Esophagus (tissue), 2 donors: ENCODE data around the gene TMEM63A. TPM values are rescaled to one million over a fixed set of nuclear protein-coding genes. Genes with fewer than 3 reads are reported as not detected.

ENCODE experiments used
- H3K27ac ChIP-seq, 2 donors: one replicate each; pipeline ENCODE4 v1.5.1; 2013; ENCODE audit warnings: low read depth in 2 of 2, mild to moderate bottlenecking in 2 of 2, inconsistent platforms in 1 of 2, low read length in 1 of 2, moderate library complexity in 1 of 2
- H3K27me3 ChIP-seq, 2 donors: one replicate each; pipeline ENCODE4 v1.6.1; 2013; ENCODE audit warnings: low read length in 2 of 2, control low read depth in 1 of 2, mild to moderate bottlenecking in 1 of 2; ENCODE audit not compliant: insufficient read depth in 2 of 2, control insufficient read depth in 1 of 2
- H3K36me3 ChIP-seq, 2 donors: one replicate each; pipeline ENCODE4 v1.6.1; 2013; ENCODE audit warnings: low read length in 1 of 2; ENCODE audit not compliant: control insufficient read depth in 2 of 2, insufficient read depth in 2 of 2
- H3K4me1 ChIP-seq, 2 donors: one replicate each; pipeline ENCODE4 v1.6.1; 2013; ENCODE audit warnings: low read length in 1 of 2; ENCODE audit not compliant: control insufficient read depth in 2 of 2, insufficient read depth in 2 of 2
- H3K4me3 ChIP-seq, 2 donors: one replicate each; pipeline ENCODE4 v1.5.1; 2013; ENCODE audit warnings: low read length in 2 of 2, mild to moderate bottlenecking in 2 of 2, low read depth in 1 of 2, moderate library complexity in 1 of 2
- H3K9me3 ChIP-seq, 2 donors: one replicate each; pipeline ENCODE4 v1.6.1; 2013; ENCODE audit warnings: mild to moderate bottlenecking in 2 of 2, low read depth in 1 of 2, low read length in 1 of 2, moderate library complexity in 1 of 2; ENCODE audit not compliant: control insufficient read depth in 2 of 2, insufficient read depth in 1 of 2
- WGBS, 2 donors: extraction: QIAGEN DNeasy Blood & Tissue Kit; methylation state at CpG; one replicate each; pipeline ENCODE4 v1.1.7; 2013; 5-methylcytosine and 5-hydroxymethylcytosine counted together
- polyA plus RNA-seq, 2 donors: library from polyadenylated mRNA; stranded (reverse); fragments of 200-250 nt; gene quantifications; one replicate each; pipeline ENCODE4 v1.2.3, GENCODE V29; 2013
- donor health status: healthy with polysubstance abuse.
- donor health status: Bipolar disorder and iron deficiency.

Gene TMEM63A
- polyA plus RNA-seq, 2 donors, result 11.2 to 34.9 TPM

DNA sequence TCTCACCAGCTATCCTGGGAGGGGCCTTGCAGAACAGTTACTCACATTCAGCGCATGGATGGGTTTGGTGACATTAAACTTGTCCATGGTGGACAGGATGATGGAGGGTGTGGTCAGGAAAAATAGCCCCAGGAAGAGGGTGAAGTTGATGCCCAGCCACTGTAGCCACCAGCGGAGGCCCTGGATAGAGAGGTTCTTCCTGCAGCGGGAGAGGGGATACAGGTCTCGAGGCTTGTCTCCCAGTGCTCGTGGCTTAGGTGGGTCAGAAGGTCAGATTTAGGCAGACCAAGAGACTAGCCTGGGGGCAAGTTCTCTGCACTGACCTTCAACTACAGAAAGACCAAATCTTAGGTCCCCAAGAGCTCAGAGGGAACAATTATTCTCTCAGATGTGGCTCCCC is 23.0 kb downstream of the TMEM63A start:
- Histone ChIP-seq H3K4me3 (no peak overlapping the region), H3K27me3 (no peaks in the 10 kb centered on the region), H3K9me3 (no peaks in the 10 kb centered on the region), H3K4me1 (peaks cover 2 to 4% of the 10 kb centered on the region in 2 donors), H3K27ac (no peak overlapping the region), H3K36me3 (peaks cover 19 to 41% of the 10 kb centered on the region in 2 donors)
- 94 to 96% methylated on average over 5 of the region's 5 CpGs for WGBS, 2 donors

DNA sequence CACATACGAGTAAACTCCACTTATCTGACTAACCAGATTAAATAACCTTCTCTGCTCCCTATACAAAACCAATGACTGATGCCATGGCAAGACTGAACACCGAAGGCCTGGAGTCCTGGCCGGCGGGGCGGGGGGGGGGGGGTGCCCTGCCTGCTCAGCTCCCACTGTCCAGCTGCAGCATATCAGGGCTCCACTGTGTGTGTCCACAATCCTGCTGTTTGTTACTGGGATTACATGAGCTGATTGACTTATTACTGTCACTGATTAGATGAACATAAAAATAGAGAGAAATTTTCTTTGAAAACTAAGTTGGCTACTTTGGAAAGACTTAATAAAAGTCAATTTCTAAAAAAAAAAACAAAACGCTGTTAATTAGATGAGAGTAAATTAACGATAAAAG is 24.9 kb downstream of the TMEM63A start:
- Histone ChIP-seq H3K4me3 (no peak overlapping the region), H3K27me3 (no peaks in the 10 kb centered on the region), H3K4me1 (peaks cover 1 to 4% of the 10 kb centered on the region in 2 donors), H3K36me3 (peaks cover 18 to 48% of the 10 kb centered on the region in 2 donors), H3K9me3 (no peaks in the 10 kb centered on the region), H3K27ac (no peak overlapping the region)
- 53 to 61% methylated on average over 7 of the region's 7 CpGs for WGBS, 2 donors

DNA sequence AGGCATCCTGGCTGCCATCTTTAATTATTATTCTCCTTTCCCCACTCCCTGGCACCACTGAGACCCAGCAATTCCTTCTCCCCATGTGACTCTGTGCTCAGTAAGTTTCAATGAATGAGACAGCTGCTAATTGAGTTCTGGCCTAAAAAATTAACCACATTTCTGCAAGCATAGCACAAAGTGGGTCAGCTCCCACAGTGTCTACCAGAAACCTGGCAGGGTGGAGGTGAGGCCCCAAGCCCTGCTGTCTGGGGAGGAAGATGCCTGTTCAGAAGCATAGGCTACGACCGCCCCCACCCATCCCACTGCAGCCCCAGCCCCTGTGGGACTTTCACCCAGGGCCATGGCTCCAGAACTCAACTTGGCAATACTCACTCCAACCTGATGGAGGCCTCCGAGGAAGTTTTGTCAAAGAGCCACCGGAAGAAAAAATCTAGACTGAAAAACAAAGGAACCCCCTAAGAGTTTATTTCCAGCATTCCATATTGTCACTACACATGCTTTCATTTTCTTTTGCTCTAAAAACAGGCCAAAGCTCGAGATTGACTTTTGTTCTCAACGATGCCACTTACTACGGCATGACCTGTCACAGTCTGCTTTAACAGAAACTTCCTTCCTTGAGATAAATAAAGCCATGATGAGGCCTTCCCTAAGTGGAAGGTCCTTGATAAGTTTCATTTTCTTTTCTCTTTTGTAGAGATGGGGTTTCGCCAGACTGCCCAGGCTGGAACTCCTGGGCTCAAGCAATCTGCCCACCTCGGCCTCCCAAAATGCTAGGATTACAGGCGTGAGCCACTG is 26.5 kb downstream of the TMEM63A start:
- Histone ChIP-seq H3K27me3 (no peaks in the 10 kb centered on the region), H3K27ac (no peak overlapping the region), H3K4me1 (peaks cover 0 to 4% of the 10 kb centered on the region in 2 donors), H3K4me3 (no peak overlapping the region), H3K9me3 (no peaks in the 10 kb centered on the region), H3K36me3 (peaks cover 11 to 32% of the 10 kb centered on the region in 2 donors)
- WGBS, 2 donors, result 66 to 83% methylated on average over 10 of the region's 10 CpGs

DNA sequence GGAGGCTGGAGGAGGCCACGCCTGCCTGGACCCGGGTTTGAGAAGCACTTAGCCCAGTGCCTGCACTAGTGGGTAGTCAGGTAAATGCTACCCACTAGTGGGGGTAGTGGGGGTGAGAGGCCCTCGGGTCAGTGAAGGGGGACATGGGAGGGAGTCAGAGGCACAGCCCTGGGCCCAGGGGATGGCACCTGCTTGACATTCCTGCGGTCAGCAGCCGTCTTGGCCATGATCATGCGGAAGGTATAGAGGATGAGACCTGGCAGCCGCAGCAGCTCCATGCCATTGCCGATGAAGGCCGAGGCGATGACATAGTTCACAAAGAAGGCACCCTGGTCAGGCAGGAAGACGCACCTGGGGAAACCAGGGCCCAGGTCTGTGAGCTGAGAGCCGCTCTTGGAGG is 28.7 kb downstream of the TMEM63A start:
- Histone ChIP-seq H3K27ac (no peak overlapping the region), H3K4me1 (peaks cover 0 to 2% of the 10 kb centered on the region in 2 donors), H3K4me3 (no peak overlapping the region), H3K36me3 (peaks cover 0 to 28% of the 10 kb centered on the region in 2 donors), H3K27me3 (no peaks in the 10 kb centered on the region), H3K9me3 (no peaks in the 10 kb centered on the region)
- 88 to 92% methylated on average over 12 of the region's 12 CpGs for WGBS, 2 donors

DNA sequence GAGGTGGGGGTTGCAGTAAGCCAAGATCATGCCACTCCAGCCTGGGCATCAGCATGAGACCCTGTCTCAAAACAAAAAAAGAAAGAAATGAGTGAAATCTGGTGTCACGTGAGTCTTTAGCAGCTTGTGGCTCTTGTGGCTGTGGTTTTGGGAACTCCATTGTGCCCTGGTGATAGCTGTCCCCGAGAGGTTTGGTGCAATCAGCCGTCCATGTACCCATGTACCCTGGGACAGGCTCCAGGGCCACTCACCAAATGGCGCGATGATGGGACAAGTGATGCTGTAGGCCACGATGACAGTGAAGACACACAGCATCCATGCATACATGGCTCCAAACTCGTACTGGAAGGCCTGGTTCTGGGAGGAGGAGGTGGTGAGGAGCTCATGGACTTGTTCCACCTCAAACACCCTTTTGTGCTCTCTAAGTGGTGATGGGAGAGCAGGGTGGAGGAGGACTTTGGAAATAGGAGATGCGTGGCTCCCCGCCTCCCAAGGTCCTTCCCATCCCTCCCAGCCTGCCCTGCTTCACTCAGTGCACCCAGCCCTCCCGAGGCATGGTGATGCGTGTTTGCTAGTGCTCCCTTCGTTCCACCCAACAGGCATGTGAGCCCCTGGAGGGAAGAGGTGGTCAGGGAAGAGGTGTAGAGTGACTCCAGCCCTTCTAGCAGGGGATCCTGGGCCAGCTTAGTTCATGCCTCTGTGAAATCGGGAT is 29.6 kb downstream of the TMEM63A start:
- 91 to 92% methylated on average over 13 of the region's 13 CpGs for WGBS, 2 donors
- Histone ChIP-seq H3K36me3 (peaks cover 0 to 34% of the 10 kb centered on the region in 2 donors), H3K4me1 (peaks cover 0 to 2% of the 10 kb centered on the region in 2 donors), H3K27me3 (no peaks in the 10 kb centered on the region), H3K4me3 (no peak overlapping the region), H3K9me3 (no peaks in the 10 kb centered on the region), H3K27ac (no peak overlapping the region)

DNA sequence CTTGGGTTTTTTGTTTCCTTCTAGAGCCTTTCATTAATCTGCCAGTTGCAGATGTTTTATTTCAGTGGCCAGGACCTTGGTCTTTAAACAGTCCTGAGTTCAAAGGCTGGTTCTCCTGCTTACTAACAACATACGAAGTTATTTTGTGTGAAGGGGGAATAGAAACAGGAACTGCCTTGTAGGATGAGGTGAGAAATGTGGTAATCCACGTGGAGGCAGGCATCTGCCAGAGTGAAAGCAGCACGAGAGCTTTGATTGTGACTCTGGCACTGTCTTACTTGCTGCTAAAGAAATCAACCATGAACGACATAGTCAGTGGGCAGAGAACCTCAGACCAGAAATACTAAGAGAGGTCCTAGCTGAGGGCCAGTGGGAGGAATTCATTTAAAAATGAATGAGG is 30.4 kb downstream of the TMEM63A start:
- H3K4me1 ChIP-seq, result no peaks in the 10 kb centered on the region
- H3K27me3 ChIP-seq, result no peaks in the 10 kb centered on the region
- H3K4me3 ChIP-seq, result no peak overlapping the region
- peaks cover 0 to 37% of the 10 kb centered on the region in 2 donors for H3K36me3 ChIP-seq
- WGBS, 2 donors, result 36 to 48% methylated on average over 4 of the region's 4 CpGs
- H3K9me3 ChIP-seq, result no peaks in the 10 kb centered on the region
- H3K27ac ChIP-seq, result no peak overlapping the region

DNA sequence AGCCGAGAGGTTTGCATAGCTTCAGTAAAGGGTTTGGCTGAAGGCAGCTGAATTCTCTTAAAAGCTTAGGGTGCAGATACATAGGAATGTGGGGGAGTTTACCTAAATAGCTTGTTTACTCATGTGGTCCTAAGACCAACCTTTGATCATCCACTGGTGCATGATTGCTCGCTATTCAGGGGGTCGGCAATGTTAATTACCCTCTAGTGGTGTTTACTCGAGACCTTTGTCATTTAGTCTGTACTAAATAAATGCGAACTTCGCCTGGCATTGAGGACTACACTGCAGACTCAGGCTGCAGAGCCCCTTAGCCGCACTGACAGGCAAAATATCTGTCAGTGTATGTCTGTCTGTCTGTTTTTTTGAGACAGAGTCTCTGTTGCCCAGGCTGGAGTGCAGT is 31.8 kb downstream of the TMEM63A start:
- Histone ChIP-seq H3K9me3 (no peaks in the 10 kb centered on the region), H3K4me3 (no peak overlapping the region), H3K36me3 (peaks cover 7 to 48% of the 10 kb centered on the region in 2 donors), H3K27ac (no peak overlapping the region), H3K27me3 (no peaks in the 10 kb centered on the region), H3K4me1 (peaks cover 3 to 6% of the 10 kb centered on the region in 2 donors)
- WGBS, 2 donors, result 95 to 96% methylated on average over 7 of the region's 7 CpGs

DNA sequence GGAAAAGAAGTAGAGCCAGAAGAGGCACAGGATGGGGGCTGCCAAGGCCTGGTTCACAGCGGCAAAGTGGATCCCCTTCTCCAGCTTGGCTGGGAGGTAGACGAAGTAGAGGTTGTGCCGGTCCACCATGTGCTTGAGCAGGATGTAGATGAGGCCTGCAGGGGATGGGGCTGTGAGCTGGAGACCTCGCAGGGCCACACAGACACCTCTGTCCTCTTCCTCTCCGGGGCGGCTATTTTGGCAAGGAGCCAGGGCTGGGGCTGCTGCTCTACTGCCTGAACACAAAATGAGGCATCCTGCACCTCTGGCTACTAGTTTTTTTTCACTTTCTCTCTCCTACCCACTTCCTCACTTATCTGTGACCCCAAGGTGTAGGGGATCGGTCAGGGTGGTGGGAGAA is 32.3 kb downstream of the TMEM63A start:
- Histone ChIP-seq H3K27ac (no peak overlapping the region), H3K4me3 (no peak overlapping the region), H3K4me1 (peaks cover 3 to 6% of the 10 kb centered on the region in 2 donors), H3K9me3 (no peaks in the 10 kb centered on the region), H3K27me3 (no peaks in the 10 kb centered on the region), H3K36me3 (peaks cover 7 to 49% of the 10 kb centered on the region in 2 donors)
- WGBS, 2 donors, result 65 to 66% methylated on average over 7 of the region's 7 CpGs

DNA sequence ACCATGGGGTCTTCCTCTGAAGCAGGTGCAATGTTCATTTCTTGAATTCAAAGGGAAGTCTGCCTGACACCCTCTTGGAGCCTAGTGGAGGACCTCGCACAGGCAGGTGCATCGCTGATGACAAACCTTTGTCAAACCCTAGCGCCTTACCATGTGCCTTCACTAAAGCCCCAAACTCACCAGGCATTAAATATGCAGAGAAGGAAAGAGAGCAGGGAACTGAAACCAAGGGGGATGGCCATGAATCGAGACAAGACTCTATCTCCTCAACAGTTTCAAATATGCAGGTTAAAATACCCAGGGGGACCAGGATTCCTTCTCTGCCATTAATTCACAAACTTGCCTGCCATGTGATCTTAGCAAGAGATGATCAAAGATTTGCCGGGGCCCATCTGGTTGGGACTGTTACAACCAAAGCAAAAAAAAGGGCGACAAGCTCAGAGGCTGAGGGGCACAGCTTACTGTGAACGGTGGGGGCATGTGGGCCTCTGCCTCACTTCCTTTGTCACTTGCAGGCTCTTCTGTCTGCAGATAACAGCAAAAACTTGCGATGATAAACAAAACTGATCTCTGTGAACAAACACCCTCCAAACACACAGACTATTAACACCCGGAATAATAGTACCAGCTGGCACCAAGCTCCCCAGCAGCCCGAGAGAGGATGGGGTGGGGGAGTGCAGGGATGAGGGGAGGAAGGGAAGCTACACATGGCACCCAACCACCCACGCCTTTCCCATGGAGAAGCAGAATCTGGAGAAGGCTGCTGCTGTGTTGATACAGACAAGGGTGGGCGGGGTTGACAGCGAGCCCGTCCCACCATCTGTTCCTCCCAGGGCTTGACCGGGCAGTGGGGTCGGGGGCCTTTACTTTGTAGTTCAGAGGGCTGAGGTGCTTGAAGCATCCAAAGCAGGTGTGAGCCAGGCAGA is 33.9 kb downstream of the TMEM63A start:
- Histone ChIP-seq H3K27ac (no peak overlapping the region), H3K27me3 (no peaks in the 10 kb centered on the region)
- WGBS, 2 donors, result 54 to 68% methylated on average over 16 of the region's 16 CpGs

More for the DNA sequence above, 33.9 kb downstream of the TMEM63A start:
- H3K9me3 ChIP-seq, result no peaks in the 10 kb centered on the region
- peaks cover 10 to 49% of the 10 kb centered on the region in 2 donors for H3K36me3 ChIP-seq
- H3K4me3 ChIP-seq, result no peak overlapping the region
- H3K4me1 ChIP-seq, result peaks cover 3 to 9% of the 10 kb centered on the region in 2 donors
